AML-193 (cell line): Measurements from ENCODE around the gene STX1B.
"Not testable (repeated sequence)": the region's sequence is repeated elsewhere in the genome, so short reads cannot be mapped to it uniquely, and the experiment has no call there.

Source experiments
- DNase-seq, 2 experiments: peaks; one replicate each; lab custom pipeline; 2025; lab: John Stamatoyannopoulos, UW

STX1B gene

DNA sequence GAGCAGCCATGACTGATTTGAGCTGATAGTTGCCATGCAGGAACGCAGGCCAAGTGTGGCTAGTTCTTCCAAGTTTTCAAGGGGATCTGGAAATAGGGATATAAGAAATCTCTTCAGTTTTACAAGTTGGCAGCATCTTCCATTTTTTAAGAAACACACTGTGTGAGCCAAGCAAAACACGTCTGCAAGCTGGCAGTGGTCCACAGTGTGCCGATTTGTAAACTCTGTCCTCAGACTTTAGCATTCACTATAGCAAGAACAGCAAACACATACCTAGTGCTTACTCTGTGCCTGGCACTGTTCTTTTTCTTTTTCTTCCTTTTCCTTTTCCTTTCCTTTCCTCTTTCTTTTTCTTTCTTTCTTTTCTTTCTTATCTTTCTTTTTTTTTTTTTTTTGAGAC, 58.7 kb downstream of the STX1B start:
- DNase-seq, result no peak

DNA sequence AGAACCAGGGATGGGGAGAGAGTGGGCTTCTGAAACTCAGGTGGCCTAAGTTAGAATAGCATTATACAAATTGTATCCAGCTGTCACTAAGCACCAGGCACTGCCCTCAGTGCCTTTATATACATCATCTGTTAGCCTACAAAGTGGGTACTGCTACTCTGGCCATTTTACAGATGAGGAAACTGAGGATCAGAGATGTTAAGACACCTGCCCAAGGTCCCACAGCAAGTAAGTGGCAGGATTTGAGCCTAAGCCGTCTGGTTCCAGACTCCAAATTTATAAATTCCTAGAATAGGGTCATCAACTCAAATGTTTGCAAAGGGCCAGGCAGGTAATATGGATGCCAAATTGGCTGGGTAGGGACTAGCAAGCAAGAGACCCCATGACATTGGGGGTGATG, 59.2 kb downstream of the STX1B start:
- no peak for DNase-seq

DNA sequence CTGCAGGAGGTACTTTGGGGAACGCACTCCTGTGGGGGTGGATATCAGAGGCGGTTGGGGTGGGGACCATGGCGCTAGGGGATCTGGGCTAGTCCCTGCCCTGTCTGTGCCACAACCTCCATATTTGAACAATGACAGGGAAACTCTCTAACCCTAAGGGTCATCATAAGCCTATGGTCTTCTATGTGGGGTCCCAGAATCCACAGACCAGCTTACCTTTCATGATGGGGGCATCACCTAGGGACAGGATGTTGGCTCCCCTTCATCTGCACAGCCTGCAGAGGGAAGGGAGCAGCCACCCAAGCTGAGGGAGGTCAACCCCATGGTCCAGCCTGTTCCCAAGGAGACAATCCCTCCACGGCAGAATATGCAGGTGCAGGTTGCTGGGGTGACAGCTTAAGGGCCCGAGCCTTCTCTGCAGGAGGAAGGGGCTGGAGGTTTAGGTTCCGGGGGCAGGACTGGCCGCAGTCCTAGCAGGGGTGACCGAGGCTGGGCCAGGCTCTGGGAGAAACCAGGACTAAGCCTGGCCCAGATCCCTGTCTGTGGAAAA, 59.8 kb downstream of the STX1B start:
- DNase-seq, result no peak

DNA sequence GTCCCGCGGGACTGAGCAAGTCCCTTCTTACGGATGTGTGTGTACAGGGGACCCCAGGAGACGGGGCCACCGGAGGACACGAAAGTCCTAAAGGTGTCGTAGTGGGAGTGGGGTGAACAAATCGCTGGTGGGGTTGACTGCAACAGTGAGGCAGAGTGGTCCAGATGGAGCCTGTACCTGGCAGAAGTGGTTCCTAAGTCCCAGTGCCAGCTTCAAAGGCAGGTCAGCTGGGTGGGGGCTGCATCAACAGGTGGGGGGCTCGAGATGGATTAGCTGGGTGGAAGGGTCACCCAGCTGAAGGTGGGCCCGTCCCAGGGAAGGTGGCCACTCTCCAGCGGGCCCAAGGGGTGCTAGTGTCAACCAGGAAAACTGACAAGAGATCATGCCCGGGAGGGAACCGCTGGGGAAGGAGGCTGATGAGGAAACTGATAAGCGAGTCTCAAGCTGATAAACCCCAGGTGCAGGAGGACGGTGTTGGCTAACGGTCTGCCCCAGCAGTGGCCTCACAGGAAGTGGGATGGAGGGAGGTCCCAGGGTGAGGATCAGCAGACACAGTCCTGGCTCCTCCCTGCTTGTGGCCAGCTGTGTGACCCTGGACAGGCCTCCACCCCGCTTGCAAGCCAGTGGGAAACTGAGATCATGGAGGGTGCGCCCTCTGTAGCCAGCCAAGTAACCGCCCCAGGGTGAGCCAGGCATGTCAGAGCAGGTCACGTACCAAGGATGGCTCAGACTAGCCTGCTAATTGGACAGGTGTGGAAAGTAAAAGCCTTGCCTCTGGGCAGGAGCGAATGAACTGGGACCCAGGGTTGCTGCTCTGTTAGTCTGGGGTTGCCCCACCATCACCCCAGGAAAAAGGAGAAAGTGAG, 60.6 kb downstream of the STX1B start:
- DNase-seq, result peak; percentile 70 to 71

DNA sequence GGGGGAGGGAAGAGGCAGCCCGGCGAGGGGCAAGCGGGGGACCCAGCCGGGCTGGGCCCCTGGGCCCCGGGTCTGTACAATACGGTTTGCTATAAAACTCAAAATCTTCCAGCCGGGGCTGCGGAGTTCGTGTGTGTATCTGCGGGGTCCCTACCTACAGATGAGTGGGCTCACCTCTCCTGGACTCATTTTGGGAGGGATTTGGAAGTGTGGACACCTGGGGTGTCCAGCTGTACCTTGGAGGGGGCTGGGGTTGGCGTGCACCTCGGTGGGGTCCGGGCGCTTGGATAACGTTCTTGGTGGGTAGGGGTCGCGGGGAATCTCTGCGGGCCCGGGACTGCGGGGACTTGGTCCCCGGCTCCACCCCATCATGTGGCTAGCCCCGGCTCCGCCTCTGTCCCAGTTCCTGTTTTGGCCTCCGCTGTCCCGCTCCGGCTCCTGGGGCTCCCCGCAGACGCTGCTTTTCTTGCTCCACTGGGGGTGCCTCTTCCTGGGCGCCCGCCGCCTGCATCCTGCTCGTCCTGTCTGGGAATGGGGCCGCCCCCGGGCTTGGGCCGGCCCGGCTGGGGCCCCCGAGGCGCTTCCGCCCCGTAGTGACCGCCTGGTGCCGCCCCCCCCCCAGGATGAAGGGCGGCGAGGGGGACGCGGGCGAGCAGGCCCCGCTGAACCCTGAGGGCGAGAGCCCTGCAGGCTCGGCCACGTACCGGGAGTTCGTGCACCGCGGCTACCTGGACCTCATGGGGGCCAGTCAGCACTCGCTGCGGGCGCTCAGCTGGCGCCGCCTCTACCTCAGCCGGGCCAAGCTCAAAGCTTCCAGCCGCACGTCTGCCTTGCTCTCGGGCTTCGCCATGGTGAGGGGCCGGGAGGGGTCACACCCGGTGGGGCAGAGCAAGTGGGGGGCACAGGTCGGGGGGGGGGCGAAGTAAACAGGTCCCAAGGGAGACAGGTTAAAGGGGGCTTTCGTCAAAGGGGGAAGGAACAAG, 61.5 kb downstream of the STX1B start, which contains the start of gene ORAI3:
ORAI3 (plus strand) TSS at position 402 of the 983 bp plus-strand sequence; CDS start at position 624, 222 bp downstream.
- DNase-seq, result peak; percentile 76 to 80

DNA sequence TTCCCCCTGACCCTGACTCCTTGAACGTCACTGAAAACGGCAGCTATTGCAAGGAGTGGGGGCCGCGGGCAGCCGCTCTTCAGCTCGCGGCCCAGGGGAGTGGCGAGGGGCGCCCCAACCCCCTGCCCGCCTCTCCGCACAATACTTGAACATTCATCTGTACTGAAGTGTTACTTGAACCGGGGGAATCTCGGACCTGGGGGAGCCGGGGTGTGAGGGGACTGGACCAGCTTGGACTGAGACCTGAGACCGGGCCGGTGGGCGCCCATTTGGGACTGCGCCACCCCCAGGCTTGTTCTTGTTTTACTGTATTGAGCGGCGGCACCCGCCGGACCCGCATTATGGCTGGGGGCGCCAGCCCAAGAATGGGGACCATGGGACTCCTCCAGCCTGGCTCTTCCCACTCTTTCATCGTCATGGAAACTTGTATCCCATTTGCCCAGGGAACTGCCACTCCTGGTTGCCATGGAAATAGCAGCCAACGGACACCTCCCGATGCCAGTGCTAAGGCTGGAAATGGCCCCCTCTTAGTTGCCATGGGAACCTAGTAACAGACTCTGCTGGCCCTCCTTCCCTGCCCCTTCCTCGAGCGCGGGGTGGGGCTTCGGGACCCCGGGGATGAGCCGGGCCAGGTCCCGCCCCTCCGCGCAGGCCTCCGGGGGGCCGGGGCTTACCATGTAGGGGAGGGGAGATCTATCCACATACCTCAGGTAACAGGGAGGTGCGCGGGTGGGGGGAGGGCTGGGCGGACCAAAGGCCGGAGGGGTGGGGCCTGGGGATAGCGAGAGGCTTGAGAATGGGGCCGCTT, 62.4 kb downstream of the STX1B start:
- DNase-seq, result no peak

DNA sequence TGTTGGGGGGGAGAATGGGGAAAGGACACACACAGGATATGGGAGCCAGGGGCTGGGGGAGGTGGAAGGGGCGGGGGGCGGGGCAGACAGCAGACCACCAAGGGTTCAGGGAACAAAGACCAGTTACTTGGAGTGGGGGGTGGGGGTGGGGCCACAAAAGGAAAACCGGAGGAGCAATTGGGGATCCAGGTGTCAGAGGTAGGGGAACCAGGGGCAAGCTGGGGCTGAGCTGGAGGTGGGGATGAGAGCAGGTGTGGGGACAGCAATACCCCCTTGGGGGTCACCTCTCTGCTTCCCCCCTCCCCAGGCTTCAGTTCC, 62.9 kb downstream of the STX1B start:
- DNase-seq, result no peak

DNA sequence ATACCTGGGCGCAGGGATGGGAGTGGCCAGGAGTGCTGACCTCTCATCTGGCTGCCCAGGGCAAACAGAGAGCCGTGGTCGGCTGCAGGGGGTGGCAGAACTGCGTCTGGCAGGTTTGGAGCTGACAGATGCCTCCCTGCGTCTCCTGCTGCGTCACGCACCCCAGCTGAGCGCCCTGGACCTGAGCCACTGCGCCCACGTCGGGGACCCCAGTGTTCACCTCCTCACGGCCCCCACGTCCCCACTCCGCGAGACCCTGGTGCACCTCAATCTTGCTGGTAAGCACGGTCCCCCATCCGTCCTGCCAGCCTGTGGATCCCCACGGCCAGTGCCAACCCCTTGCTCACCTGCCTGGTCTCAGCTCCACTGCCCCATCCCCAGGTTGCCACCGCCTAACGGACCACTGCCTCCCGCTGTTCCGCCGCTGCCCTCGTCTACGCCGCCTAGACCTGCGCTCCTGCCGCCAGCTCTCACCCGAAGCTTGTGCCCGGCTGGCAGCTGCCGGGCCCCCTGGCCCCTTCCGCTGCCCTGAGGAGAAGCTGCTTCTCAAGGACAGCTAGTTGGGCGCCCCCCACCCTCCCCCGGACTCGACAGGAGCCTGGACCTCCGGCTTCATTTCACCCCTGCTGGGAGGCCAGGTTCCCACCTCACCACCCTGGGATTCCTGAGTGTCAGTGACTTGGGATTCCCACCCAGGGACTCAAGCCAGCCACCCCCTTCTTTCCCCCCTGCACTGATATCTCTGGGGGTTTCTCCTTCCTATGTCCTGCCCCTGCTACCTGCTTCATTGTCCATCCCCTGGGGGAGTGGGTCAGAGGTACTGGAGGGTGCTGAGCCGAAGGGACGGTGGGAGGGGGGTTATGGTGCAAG, 63.5 kb downstream of the STX1B start:
- DNase-seq, result no peak

DNA sequence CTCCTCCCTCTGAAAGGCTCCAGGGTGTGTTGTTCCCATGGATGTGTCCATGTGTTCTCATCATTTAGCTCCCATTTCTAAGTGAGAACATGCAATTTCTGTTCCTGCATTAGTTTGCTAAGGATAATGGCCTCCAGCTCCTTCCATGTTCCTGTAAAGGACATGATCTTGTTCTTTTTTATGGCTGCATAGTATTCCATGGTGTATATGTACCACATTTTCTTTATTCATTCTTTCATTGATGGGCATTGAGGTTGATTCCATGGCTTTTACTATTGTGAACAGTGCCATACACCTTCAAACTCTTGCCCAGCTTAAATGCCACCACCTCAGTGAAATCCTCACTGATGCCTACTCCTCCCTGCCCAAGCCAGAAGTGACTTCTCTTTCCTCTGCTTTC, 66.1 kb downstream of the STX1B start:
- DNase-seq, result no peak

DNA sequence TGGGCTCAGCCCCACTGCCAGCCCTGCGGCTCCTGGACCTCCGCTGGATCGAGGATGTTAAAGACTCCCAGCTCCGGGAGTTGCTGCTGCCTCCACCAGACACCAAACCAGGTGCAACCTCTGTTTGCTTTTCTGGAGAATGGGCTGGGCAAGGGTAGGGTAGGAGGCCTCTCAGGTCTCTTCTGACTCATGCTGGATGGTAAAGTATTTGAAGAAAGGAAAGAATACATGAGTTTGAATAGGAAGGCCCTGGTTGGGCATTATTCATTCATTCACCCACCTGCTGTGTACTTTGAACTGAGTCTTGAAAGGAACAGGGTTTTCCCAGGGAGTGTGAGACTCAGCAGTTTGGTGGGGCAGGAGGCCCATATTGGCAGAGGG, 68.0 kb downstream of the STX1B start:
- no peak for DNase-seq

DNA sequence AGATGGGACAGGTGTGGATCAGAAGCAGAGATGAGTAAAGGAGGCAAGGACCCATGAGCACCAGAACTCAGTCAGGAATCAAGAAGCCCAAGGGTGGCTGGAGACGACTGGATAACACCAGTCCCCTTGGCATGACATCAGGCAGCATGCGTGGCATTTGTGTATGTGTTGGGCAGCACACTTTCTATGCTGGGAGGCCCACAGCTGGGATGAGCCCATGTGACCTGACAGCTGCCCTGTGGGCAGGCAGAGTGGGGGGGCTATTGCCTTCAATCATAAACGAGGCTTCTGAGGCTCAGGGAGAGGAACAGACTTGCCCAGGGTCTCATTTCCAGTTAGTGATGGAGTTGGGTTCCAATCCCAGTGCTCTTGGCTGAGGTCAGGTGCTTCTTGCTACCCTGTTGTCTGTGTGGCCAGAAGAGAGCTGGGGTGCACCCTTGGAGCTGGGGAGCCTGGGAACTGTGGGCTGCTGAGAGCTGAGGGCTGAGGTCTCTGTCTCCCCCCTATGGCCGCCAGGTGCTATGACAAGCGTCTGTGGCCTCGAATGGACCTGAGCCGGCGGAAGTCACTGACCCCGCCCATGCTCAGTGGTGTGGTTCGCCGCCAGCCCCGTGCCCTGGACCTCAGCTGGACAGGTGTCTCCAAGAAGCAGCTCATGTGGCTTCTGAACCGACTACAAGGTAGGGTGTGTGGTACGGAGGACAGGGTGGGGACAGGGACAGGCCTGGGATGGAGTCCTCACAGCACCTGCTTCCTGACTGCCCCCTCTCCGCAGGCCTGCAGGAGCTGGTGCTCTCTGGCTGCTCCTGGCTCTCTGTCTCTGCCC, 68.6 kb downstream of the STX1B start:
- DNase-seq, result peak; percentile 54 to 69

DNA sequence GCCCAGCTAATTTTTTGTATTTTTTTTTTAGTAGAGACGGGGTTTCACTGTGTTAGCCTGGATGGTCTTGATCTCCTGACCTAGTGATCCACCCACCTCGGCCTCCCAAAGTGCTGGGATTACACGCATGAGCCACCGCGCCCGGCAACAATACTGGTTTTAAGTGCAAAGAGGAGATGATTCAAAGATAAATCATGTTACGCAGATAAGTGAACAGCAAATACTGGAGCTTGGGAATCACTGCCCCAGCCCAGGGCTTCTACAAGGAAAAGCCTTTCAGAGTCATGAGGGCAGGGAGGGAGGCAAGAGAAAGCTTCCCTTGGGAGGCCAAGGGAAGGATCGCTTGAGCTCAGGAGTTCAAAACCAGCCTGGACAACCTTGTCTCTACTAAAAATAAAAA, 70.9 kb downstream of the STX1B start:
- DNase-seq, result not testable (repeated sequence)
